GM23338 (cell line): ENCODE results near the gene SMTNL2. TPM values are rescaled to one million over a fixed set of nuclear protein-coding genes. Genes with fewer than 3 reads are reported as not detected.

Experiments used
- ATAC-seq: fragments of 200-7000 bp; cut with Tn5 transposase; 3 replicates; pipeline ENCODE4 v1.9.1; 2020
- DNase-seq: peaks from one replicate; pipeline ENCODE4 v3.0.0-alpha.2; 2015; ENCODE audit warnings: low spot score
- H2AFZ ChIP-seq: fragments of 200-600 bp; sonication (generic); 2 replicates; pipeline ENCODE4 v1.8.0; 2016; ENCODE audit warnings: antibody characterized with exemption, mild to moderate bottlenecking, moderate library complexity
- H3F3A ChIP-seq: fragments of 200-600 bp; sonication (generic); replicated peaks from 2 replicates; pipeline ENCODE4 v1.8.0; 2017; ENCODE audit warnings: antibody characterized with exemption, mixed run types, low read depth
- H3K27ac ChIP-seq: fragments of 200-600 bp; sonication (generic); 2 replicates; pipeline ENCODE4 v1.6.1; 2016; ENCODE audit warnings: low read depth
- H3K27me3 ChIP-seq: fragments of 200-600 bp; sonication (generic); 2 replicates; pipeline ENCODE4 v1.8.0; 2016; ENCODE audit warnings: mild to moderate bottlenecking, mixed run types, moderate library complexity; ENCODE audit not compliant: insufficient read depth
- H3K36me3 ChIP-seq: fragments of 200-600 bp; sonication (generic); 2 replicates; pipeline ENCODE4 v1.8.0; 2016; ENCODE audit warnings: mild to moderate bottlenecking; ENCODE audit not compliant: insufficient read depth
- H3K4me1 ChIP-seq: fragments of 200-600 bp; sonication (generic); 2 replicates; pipeline ENCODE4 v1.8.0; 2016; ENCODE audit warnings: mild to moderate bottlenecking, moderate library complexity; ENCODE audit not compliant: insufficient read depth
- H3K4me2 ChIP-seq: fragments of 200-600 bp; sonication (generic); 2 replicates; pipeline ENCODE4 v1.7.1; 2017; ENCODE audit warnings: mixed run types
- H3K4me3 ChIP-seq: fragments of 200-600 bp; sonication (generic); 2 replicates; pipeline ENCODE4 v1.6.1; 2016; ENCODE audit warnings: mixed run types
- H3K79me2 ChIP-seq: fragments of 200-600 bp; sonication (generic); replicated peaks from 2 replicates; pipeline ENCODE4 v1.8.0; 2017; ENCODE audit warnings: mild to moderate bottlenecking; ENCODE audit not compliant: insufficient read depth
- H3K9me2 ChIP-seq: fragments of 200-600 bp; sonication (generic); 2 replicates; pipeline ENCODE4 v1.8.0; 2017; ENCODE audit not compliant: insufficient read depth
- H4K20me1 ChIP-seq: fragments of 200-600 bp; sonication (generic); replicated peaks from 2 replicates; pipeline ENCODE4 v1.8.0; 2017; ENCODE audit warnings: mild to moderate bottlenecking; ENCODE audit not compliant: insufficient read depth
- H3K27ac Mint-ChIP-seq: 2 replicates; pipeline ENCODE4 v1.8.0; 2020; ENCODE audit warnings: inconsistent platforms, mild to moderate bottlenecking, moderate library complexity, mixed read lengths
- H3K27me3 Mint-ChIP-seq: 3 replicates; pipeline ENCODE4 v1.8.0; 2022; ENCODE audit warnings: low read depth, mild to moderate bottlenecking, moderate library complexity, mixed read lengths, inconsistent platforms; ENCODE audit not compliant: insufficient read depth, poor library complexity
- H3K36me3 Mint-ChIP-seq: 3 replicates; pipeline ENCODE4 v1.8.0; 2021; ENCODE audit warnings: low read depth, mild to moderate bottlenecking, inconsistent platforms, moderate library complexity, mixed read lengths
- H3K4me1 Mint-ChIP-seq: 3 replicates; pipeline ENCODE4 v1.8.0; 2020; ENCODE audit warnings: mild to moderate bottlenecking, inconsistent platforms, mixed read lengths
- H3K4me3 Mint-ChIP-seq: 3 replicates; pipeline ENCODE4 v1.8.0; 2021; ENCODE audit warnings: moderate library complexity, mild to moderate bottlenecking, inconsistent platforms, mixed read lengths
- H3K9me3 Mint-ChIP-seq: 3 replicates; pipeline ENCODE4 v1.8.0; 2020; ENCODE audit warnings: moderate library complexity, mild to moderate bottlenecking, inconsistent platforms, mixed read lengths
- CREB1 ChIP-seq: fragments of 250-450 bp; sonication (Bioruptor Pico); IDR thresholded peaks from 2 replicates; pipeline ENCODE4 v1.5.0; 2020; ENCODE audit warnings: low read depth, mild to moderate bottlenecking, moderate library complexity
- EZH2 ChIP-seq: fragments of 200-600 bp; sonication (generic); IDR thresholded peaks from one replicate; pipeline ENCODE4 v1.8.0; 2017; ENCODE audit warnings: antibody characterized with exemption, mild to moderate bottlenecking, low read depth; ENCODE audit not compliant: unreplicated experiment
- EZH2phosphoT487 ChIP-seq: fragments of 200-600 bp; sonication (generic); IDR thresholded peaks from one replicate; pipeline ENCODE4 v1.8.1; 2018; ENCODE audit warnings: antibody characterized with exemption; ENCODE audit not compliant: unreplicated experiment
- JUNB ChIP-seq: IDR thresholded peaks from one replicate; pipeline ENCODE4 v1.6.1; 2016; ENCODE audit warnings: antibody characterized with exemption; ENCODE audit not compliant: unreplicated experiment
- NANOG ChIP-seq: IDR thresholded peaks from 2 replicates; pipeline ENCODE4 v1.6.1; 2016; ENCODE audit warnings: antibody characterized with exemption, borderline replicate concordance
- POLR2AphosphoS5 ChIP-seq: IDR thresholded peaks from 2 replicates; pipeline ENCODE4 v1.6.1; 2016; ENCODE audit warnings: antibody characterized with exemption, low read depth
- STAT1 ChIP-seq: IDR thresholded peaks from one replicate; pipeline ENCODE4 v1.6.1; 2016; ENCODE audit warnings: antibody characterized with exemption; ENCODE audit not compliant: unreplicated experiment
- ZNF114 ChIP-seq: fragments of 250-450 bp; sonication (Bioruptor Pico); IDR thresholded peaks from 2 replicates; pipeline ENCODE4 v1.5.0; 2020; ENCODE audit warnings: mild to moderate bottlenecking, moderate library complexity
- ZNF331 ChIP-seq: fragments of 250-450 bp; sonication (Bioruptor Pico); IDR thresholded peaks from 2 replicates; pipeline ENCODE4 v1.5.0; 2020; ENCODE audit warnings: low read depth, mild to moderate bottlenecking, moderate library complexity
- polyA plus RNA-seq: library from polyadenylated mRNA; unstranded; fragments of >200 nt; fragmentation: Nextera tagmentation; extraction: Ambion mirVana; gene quantifications from 2 replicates; pipeline ENCODE4 v1.2.1, GENCODE V29; 2016
- total RNA-seq: library from RNA; depleted of rRNA; stranded (reverse); fragments of >200 nt; shearing (Covaris generic); gene quantifications from 2 replicates; pipeline ENCODE4 v1.2.3, GENCODE V29; 2014
- TF ChIP-seq, protein P1 (sequence below): IDR thresholded peaks from one replicate; pipeline ENCODE4 v1.6.1; 2018; ENCODE audit warnings: antibody characterized with exemption; ENCODE audit not compliant: unreplicated experiment
- TF ChIP-seq, protein P2 (sequence below), 2 experiments: fragments of 200-600 bp in 1 of 2; sonication (generic) in 1 of 2; conservative IDR thresholded peaks; 2 replicates each; pipeline versions ENCODE4 v1.5.1 to v1.6.1; 2016 to 2017; ENCODE audit warnings: antibody characterized with exemption in 2 of 2, low read depth in 2 of 2, mild to moderate bottlenecking in 2 of 2, moderate library complexity in 1 of 2
- TF ChIP-seq, protein P3 (sequence below): IDR thresholded peaks from 2 replicates; pipeline ENCODE4 v1.6.1; 2016; ENCODE audit warnings: antibody characterized with exemption
- TF ChIP-seq, protein P4 (sequence below): fragments of 250-450 bp; sonication (Bioruptor Pico); IDR thresholded peaks from 2 replicates; pipeline ENCODE4 v1.5.0; 2020; ENCODE audit warnings: mild to moderate bottlenecking, moderate library complexity

SMTNL2 gene
- total and polyA plus RNA-seq, 2 experiments from 2014 or later = 1.3 to 4.3 TPM

DNA sequence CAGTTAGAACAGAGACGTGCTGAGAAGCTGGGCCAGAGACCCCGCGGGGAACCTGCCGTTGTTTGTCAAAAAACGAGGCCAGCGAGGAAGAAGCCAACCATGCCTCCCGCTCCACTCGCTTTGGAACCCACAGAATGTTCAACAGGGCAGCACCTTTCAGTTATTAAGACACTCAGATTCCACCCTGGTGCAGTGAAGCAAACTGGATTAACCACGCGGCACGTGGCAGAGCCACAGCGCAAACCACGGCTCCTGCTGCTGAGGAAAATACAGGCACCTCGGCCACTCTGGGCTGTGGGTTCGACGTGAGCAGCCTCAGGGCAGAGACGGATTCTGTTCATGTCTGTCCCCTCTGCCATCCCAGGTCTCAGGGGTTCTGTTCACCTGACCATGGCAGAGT lies 32.8 kb downstream of the SMTNL2 start:
- Histone ChIP-seq H3K36me3 (no peaks in the 10 kb centered on the region), H3K4me2 (no peak overlapping the region), H3K27ac (no peak overlapping the region), H3K27me3 (no peaks in the 10 kb centered on the region), H3F3A (no peaks in the 10 kb centered on the region), H3K4me1 (peaks cover 6% of the 10 kb centered on the region; the same call in 1 of the 2 replicates), H4K20me1 (no peaks in the 10 kb centered on the region), H3K79me2 (no peaks in the 10 kb centered on the region), H3K9me2 (no peaks in the 10 kb centered on the region), H3K4me3 (no peak overlapping the region), H2AFZ (peak overlapping the region; percentile 91)
- no peaks in the 10 kb centered on the region for H3K9me3 Mint-ChIP-seq
- H3K27ac Mint-ChIP-seq = no peak overlapping the region
- no peak for TF ChIP-seq NANOG
- TF ChIP-seq, protein P1, sequence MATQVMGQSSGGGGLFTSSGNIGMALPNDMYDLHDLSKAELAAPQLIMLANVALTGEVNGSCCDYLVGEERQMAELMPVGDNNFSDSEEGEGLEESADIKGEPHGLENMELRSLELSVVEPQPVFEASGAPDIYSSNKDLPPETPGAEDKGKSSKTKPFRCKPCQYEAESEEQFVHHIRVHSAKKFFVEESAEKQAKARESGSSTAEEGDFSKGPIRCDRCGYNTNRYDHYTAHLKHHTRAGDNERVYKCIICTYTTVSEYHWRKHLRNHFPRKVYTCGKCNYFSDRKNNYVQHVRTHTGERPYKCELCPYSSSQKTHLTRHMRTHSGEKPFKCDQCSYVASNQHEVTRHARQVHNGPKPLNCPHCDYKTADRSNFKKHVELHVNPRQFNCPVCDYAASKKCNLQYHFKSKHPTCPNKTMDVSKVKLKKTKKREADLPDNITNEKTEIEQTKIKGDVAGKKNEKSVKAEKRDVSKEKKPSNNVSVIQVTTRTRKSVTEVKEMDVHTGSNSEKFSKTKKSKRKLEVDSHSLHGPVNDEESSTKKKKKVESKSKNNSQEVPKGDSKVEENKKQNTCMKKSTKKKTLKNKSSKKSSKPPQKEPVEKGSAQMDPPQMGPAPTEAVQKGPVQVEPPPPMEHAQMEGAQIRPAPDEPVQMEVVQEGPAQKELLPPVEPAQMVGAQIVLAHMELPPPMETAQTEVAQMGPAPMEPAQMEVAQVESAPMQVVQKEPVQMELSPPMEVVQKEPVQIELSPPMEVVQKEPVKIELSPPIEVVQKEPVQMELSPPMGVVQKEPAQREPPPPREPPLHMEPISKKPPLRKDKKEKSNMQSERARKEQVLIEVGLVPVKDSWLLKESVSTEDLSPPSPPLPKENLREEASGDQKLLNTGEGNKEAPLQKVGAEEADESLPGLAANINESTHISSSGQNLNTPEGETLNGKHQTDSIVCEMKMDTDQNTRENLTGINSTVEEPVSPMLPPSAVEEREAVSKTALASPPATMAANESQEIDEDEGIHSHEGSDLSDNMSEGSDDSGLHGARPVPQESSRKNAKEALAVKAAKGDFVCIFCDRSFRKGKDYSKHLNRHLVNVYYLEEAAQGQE = no peak
- no peak for TF ChIP-seq ZNF114 (CRISPR knock-in tag)
- TF ChIP-seq CREB1 (CRISPR knock-in tag) = no peak
- no peak for TF ChIP-seq ZNF331
- TF ChIP-seq, protein P2, sequence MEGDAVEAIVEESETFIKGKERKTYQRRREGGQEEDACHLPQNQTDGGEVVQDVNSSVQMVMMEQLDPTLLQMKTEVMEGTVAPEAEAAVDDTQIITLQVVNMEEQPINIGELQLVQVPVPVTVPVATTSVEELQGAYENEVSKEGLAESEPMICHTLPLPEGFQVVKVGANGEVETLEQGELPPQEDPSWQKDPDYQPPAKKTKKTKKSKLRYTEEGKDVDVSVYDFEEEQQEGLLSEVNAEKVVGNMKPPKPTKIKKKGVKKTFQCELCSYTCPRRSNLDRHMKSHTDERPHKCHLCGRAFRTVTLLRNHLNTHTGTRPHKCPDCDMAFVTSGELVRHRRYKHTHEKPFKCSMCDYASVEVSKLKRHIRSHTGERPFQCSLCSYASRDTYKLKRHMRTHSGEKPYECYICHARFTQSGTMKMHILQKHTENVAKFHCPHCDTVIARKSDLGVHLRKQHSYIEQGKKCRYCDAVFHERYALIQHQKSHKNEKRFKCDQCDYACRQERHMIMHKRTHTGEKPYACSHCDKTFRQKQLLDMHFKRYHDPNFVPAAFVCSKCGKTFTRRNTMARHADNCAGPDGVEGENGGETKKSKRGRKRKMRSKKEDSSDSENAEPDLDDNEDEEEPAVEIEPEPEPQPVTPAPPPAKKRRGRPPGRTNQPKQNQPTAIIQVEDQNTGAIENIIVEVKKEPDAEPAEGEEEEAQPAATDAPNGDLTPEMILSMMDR (conservative IDR thresholded peaks at IDR 0.05; ENCODE audit: low read depth in 2 of 2) = no peak
- TF ChIP-seq POLR2AphosphoS5 = no peak
- TF ChIP-seq, protein P3, sequence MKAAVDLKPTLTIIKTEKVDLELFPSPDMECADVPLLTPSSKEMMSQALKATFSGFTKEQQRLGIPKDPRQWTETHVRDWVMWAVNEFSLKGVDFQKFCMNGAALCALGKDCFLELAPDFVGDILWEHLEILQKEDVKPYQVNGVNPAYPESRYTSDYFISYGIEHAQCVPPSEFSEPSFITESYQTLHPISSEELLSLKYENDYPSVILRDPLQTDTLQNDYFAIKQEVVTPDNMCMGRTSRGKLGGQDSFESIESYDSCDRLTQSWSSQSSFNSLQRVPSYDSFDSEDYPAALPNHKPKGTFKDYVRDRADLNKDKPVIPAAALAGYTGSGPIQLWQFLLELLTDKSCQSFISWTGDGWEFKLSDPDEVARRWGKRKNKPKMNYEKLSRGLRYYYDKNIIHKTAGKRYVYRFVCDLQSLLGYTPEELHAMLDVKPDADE = no peak
- TF ChIP-seq EZH2phosphoT487 = no peak
- no peak for TF ChIP-seq EZH2
- TF ChIP-seq, protein P4, sequence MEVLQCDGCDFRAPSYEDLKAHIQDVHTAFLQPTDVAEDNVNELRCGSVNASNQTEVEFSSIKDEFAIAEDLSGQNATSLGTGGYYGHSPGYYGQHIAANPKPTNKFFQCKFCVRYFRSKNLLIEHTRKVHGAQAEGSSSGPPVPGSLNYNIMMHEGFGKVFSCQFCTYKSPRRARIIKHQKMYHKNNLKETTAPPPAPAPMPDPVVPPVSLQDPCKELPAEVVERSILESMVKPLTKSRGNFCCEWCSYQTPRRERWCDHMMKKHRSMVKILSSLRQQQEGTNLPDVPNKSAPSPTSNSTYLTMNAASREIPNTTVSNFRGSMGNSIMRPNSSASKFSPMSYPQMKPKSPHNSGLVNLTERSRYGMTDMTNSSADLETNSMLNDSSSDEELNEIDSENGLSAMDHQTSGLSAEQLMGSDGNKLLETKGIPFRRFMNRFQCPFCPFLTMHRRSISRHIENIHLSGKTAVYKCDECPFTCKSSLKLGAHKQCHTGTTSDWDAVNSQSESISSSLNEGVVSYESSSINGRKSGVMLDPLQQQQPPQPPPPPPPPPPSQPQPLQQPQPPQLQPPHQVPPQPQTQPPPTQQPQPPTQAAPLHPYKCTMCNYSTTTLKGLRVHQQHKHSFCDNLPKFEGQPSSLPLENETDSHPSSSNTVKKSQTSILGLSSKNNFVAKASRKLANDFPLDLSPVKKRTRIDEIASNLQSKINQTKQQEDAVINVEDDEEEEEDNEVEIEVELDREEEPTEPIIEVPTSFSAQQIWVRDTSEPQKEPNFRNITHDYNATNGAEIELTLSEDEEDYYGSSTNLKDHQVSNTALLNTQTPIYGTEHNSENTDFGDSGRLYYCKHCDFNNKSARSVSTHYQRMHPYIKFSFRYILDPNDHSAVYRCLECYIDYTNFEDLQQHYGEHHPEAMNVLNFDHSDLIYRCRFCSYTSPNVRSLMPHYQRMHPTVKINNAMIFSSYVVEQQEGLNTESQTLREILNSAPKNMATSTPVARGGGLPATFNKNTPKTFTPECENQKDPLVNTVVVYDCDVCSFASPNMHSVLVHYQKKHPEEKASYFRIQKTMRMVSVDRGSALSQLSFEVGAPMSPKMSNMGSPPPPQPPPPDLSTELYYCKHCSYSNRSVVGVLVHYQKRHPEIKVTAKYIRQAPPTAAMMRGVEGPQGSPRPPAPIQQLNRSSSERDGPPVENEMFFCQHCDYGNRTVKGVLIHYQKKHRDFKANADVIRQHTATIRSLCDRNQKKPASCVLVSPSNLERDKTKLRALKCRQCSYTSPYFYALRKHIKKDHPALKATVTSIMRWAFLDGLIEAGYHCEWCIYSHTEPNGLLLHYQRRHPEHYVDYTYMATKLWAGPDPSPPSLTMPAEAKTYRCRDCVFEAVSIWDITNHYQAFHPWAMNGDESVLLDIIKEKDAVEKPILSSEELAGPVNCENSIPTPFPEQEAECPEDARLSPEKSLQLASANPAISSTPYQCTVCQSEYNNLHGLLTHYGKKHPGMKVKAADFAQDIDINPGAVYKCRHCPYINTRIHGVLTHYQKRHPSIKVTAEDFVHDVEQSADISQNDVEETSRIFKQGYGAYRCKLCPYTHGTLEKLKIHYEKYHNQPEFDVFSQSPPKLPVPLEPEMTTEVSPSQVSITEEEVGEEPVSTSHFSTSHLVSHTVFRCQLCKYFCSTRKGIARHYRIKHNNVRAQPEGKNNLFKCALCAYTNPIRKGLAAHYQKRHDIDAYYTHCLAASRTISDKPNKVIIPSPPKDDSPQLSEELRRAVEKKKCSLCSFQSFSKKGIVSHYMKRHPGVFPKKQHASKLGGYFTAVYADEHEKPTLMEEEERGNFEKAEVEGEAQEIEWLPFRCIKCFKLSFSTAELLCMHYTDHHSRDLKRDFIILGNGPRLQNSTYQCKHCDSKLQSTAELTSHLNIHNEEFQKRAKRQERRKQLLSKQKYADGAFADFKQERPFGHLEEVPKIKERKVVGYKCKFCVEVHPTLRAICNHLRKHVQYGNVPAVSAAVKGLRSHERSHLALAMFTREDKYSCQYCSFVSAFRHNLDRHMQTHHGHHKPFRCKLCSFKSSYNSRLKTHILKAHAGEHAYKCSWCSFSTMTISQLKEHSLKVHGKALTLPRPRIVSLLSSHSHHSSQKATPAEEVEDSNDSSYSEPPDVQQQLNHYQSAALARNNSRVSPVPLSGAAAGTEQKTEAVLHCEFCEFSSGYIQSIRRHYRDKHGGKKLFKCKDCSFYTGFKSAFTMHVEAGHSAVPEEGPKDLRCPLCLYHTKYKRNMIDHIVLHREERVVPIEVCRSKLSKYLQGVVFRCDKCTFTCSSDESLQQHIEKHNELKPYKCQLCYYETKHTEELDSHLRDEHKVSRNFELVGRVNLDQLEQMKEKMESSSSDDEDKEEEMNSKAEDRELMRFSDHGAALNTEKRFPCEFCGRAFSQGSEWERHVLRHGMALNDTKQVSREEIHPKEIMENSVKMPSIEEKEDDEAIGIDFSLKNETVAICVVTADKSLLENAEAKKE = no peak
- no peak for TF ChIP-seq STAT1
- no peak for TF ChIP-seq JUNB
- ATAC-seq (no peak; the same call in 2 of the 3 replicates), DNase-seq (no peak)
- no peaks in the 10 kb centered on the region for H3K36me3 Mint-ChIP-seq
- peaks cover 5% of the 10 kb centered on the region for H3K27me3 Mint-ChIP-seq
- no peak overlapping the region for H3K4me3 Mint-ChIP-seq
- H3K4me1 Mint-ChIP-seq = peaks cover 8% of the 10 kb centered on the region; the same call in 2 of the 3 replicates
